HTR-8/SVneo (cell line): ENCODE measurements around the gene SESN1.

Experiments
- DNase-seq: peaks from one replicate; pipeline ENCODE4 v3.0.0; 2011; ENCODE audit warnings: low spot score, mixed read lengths; ENCODE audit not compliant: insufficient read length
- FAIRE-seq: peaks from 2 replicates; lab custom pipeline; 2011; peaks lifted over from hg19 to GRCh38; lab: Jason Lieb, UNC

SESN1 gene

DNA sequence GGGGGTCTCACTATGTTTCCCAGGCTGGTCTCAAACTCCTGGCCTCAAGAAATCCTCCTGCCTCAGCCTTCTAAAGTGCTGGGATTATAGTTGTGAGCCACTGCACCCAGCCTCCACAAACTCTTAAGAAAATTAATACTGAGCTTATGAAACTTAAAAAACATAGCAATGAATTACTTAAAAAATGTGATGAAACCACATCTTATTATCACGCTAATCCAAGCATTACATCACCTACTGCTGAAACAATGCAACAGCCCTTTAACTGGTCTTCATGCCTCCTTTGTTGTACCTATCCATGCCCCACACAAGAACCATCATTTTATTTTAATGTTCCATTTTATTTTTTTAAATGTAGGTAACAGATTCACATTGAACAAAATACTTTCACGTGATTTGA lies 24.9 kb downstream of the SESN1 start:
- DNase-seq: no peak
- no peak for FAIRE-seq

DNA sequence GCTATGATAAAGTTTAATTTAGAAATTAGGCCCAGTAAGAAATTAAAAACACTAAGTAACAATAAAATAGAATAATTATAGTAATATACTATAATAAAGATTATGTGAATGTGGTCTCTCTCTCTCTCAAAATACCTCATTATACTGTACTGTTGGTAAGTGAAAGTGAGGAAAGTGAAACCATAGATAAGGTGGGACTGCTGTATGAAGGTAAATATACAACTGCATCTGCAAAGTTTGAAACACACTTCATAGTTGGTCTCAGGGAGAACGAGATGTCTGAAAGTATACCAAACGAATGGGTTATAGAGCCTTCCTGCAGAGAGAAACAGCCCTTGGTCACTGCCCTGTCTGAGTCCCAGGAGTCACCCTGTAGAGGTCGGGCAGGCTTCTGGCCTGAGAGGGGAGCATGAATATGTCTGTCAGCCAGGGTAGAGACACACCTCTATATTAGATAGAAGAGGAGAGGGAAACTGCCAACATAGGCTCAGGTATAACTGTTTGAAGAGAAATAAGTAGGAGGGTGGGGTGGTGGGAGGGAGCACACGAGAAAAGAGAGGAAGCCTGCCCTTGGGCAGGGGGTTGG lies 31.8 kb downstream of the SESN1 start:
- no peak for DNase-seq
- no peak for FAIRE-seq

GRCh38 chr6:109062216-109062615 lies 32.4 kb downstream of the SESN1 start:
- no peak for FAIRE-seq
- DNase-seq: no peak

GRCh38 chr6:109060571-109060970 lies 34.1 kb downstream of the SESN1 start:
- no peak for FAIRE-seq
- no peak for DNase-seq

DNA sequence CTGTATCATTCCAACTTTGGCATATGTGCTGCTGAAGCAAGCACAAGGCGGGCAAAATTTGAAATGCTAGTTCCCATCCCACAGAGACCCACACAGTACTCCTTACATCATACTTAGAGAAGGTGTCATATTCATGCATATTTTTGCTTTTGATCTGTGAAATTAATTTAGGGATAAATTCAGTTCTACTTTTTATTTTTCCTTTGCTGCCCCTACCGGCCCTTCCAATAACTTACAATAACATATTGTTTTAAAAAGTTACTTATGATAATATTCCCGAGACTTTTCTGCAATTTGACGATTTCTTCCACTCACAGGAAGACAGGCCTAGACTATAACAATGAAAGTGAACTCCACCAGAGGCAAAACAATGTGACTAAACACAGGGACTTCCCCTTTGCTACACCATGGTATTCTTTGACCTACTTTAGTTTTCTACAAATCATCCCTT lies 35.0 kb downstream of the SESN1 start:
- DNase-seq (no peak), FAIRE-seq (no peak)

GRCh38 chr6:109059153-109059552 lies 35.5 kb downstream of the SESN1 start:
- no peak for DNase-seq
- FAIRE-seq: no peak

GRCh38 chr6:109058620-109059019 lies 36.0 kb downstream of the SESN1 start:
- DNase-seq (no peak), FAIRE-seq (no peak)

- FAIRE-seq (no peak), DNase-seq (no peak)
These were observed 38.0 kb downstream of the SESN1 start for GRCh38 chr6:109056661-109057060.

DNA sequence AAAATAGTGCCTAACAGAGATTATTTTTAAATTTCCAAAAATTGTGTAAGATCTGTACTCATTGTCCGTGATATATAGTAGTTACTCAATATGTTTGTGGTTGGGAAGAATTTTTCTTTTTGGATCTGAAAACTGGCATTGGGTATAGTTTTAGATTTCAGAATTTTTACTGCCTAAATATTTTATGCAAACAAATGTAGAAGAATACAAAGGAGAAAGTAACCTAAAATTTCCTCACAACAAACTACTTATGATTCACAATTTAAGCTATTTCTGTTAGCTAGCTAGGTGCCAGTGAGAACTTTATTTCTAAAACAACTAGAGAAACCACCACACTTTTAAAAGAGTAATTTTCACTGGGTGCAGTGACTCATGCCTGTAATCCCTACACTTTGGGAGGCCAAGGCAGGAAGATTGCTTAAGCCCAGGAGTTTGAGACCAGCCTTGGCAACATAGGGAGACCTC lies 38.8 kb downstream of the SESN1 start:
- FAIRE-seq (no peak), DNase-seq (no peak)

GRCh38 chr6:109053336-109053735 lies 41.3 kb downstream of the SESN1 start:
- DNase-seq (no peak), FAIRE-seq (no peak)

DNA sequence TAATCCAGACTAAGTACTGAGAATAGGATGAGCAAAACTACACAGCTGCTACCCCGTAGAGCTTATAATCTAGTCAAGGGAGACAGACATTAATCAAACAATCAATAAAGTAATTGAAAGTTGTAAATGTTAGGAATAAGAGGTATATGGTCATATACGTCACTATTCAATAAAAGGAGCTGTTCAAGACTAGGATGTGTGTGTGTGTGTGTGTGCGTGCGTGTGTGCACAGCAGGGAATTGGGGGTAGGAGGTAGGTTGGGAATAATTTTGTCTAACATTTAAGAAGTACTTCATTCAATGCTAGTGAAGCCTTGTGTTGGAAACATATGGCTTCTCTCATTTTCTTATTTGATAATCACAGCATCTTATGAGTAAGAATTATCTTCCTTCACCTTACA lies 41.8 kb downstream of the SESN1 start:
- DNase-seq: no peak
- FAIRE-seq: no peak

DNA sequence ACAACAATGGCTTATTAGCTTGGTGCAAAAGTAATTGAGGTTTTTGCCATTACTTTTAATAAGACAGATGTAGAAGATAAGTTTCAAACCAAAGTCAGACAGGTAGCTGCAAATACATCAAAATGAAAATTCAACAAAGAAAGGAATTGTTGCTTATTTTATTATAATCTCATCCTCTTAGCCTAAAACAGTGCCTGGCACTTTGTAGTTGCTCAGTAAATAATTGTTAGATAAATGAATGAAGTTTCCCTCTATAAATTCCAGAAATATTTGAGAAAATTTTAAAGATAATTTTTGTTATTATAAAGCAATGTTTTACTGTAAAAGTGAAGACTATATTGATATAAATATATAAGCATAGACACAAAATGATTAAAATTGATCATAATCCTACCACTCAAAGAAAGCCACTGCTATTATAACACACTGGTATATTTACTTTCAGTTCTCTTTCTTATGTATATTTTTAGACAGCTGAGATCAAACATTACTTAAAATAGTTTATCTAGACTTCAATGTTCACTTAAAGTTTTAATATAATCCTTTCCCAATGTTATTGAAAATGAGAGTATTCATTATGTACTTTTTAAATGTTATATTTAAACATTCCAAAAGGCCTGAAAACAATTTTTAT lies 42.5 kb downstream of the SESN1 start:
- DNase-seq: no peak
- no peak for FAIRE-seq

DNA sequence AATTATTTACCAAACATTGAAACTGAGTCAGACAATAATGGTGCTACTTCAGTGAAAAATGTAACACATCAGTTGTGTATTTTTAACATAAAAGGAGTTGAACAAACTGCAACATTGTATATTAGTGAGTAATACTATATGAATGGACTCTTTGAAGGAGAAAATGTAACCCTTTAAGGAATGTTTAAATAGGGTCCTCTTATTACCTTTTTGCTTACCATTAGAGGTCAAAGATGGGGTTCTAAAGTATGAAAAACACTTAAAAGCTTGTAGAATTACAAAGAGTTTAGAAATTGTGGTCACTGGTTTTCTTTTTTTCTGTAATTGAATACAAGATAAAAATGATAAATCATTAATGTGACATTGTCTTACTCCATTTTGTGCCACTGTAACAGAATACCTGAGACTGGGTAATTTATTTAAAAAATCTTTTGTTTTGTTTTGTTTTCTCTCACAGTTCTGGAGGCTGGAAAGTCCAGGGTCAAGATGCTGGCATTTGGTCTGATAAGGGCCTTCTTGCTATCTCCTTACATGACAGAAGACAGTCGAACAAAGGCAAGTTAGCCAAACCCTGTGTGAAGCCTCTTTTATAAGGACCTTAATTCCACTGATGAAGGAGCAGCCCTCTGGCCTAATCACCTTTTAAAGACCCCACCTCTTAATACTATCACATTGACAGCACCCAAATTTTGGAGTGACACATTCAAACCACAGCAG lies 43.2 kb downstream of the SESN1 start:
- FAIRE-seq (no peak), DNase-seq (no peak)

DNA sequence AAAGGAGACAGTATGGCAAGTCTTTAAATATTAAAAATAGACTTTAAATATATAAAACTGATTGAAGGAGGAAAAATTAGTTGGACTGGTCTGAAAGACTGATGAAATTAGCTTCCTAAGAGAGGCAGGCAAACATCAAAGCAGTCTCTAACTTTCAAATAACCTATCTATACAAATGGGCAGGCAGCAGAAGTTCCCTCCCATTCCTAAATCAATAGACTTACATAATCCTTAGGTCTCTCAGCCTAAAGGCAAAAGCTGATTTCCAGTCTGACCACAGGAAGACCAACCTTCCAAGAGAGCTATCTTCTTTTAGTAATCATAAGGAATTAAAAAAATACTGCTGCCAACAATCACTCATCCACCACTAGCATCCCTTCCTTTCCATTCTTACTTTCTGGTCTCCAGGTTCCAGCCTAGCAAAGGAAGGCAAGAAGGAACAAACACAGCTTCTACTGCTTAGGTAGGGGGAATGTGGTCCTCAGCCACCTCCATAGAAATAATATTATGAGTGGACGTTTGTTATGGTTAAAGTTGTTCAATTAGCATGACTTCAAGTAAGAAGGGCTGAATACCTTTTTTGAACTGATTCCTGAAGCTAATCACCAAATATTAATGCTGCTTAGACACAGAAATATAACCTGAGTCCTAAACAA lies 44.1 kb downstream of the SESN1 start:
- DNase-seq: no peak
- FAIRE-seq: no peak

DNA sequence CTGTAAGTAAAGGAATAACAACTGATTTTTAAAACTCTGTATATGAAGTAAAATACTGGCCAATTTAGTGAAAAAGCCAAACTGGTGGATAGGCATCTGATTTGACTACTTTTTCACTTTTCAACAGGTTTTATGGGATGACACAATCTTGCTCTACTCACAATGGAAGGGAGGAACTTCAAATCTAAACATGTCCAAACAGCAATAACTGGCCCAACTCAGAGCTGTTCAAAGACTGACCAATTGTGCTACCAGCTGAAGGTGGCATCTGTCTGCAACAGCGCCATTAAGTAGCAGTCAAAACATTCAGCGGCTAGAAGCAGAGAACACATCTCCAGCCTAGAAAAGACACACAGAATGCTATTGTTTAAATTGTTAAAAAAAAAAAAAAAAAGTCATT lies 44.6 kb downstream of the SESN1 start:
- no peak for DNase-seq
- FAIRE-seq: no peak

GRCh38 chr6:109048670-109049415 lies 45.8 kb downstream of the SESN1 start:
- FAIRE-seq: no peak
- no peak for DNase-seq

- FAIRE-seq (no peak), DNase-seq (no peak)
These were observed 46.5 kb downstream of the SESN1 start for GRCh38 chr6:109048176-109048575.

GRCh38 chr6:109045493-109045892 lies 49.2 kb downstream of the SESN1 start:
- DNase-seq (no peak), FAIRE-seq (no peak)

DNA sequence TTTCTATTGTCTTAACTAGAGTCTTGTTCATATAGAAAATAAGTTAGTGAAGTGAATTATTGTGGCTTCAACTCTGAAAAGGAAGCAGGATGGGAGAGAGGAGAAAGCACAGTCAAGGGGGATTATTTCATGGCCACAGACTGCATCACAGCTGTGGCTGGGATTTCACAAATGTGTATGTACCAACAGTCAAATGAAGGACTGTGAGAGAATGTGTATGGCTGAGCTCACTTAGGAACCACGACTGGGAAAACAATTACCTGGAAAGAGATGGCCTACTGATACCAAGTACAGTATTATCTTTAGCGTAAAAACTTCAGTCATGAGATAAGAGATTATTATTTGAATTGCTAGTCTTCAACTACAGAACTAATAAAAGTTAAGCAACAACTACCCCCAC lies 54.9 kb downstream of the SESN1 start:
- FAIRE-seq (no peak), DNase-seq (no peak)

- FAIRE-seq (no peak), DNase-seq (no peak)
These were observed 55.7 kb downstream of the SESN1 start for GRCh38 chr6:109038837-109039398.
